Right atrium auricular region (tissue), 2 donors: ENCODE data around the gene NECAB2. TPM values are rescaled to one million over a fixed set of nuclear protein-coding genes. Genes with fewer than 3 reads are reported as not detected.

Experiments
- DNase-seq: peaks from one replicate; pipeline ENCODE4 v3.0.0-alpha.2; 2019; ENCODE audit warnings: low spot score
- H3K27ac ChIP-seq, 2 donors: fragments of 200-600 bp; sonication (generic); 1 replicate in 1 of 2; 2 replicates in 1 of 2; pipeline ENCODE4 v1.5.1; 2016 to 2019
- H3K27me3 ChIP-seq, 2 donors: fragments of 200-600 bp; sonication (generic); one replicate each; pipeline versions ENCODE4 v1.5.1 to v1.6.0; 2017 to 2019
- H3K36me3 ChIP-seq: fragments of 200-600 bp; sonication (generic); one replicate; pipeline ENCODE4 v1.5.1; 2016
- H3K4me1 ChIP-seq, 2 donors: fragments of 200-600 bp; sonication (generic); one replicate each; pipeline versions ENCODE4 v1.5.1 to v1.6.0; 2017 to 2019
- H3K4me3 ChIP-seq, 2 donors: fragments of 200-600 bp; sonication (generic); 1 replicate in 1 of 2; 2 replicates in 1 of 2; pipeline ENCODE4 v1.5.1; 2017 to 2019; ENCODE audit warnings: mild to moderate bottlenecking in 1 of 2, moderate library complexity in 1 of 2
- H3K9me3 ChIP-seq, 2 donors: fragments of 200-600 bp; sonication (generic); one replicate each; pipeline ENCODE4 v1.5.1; 2019
- total RNA-seq, 2 donors: library from RNA; depleted of rRNA; stranded (reverse); fragments of >200 nt; gene quantifications; one replicate each; pipeline ENCODE4 v1.1.0, GENCODE V29; 2016
- TF ChIP-seq, protein P1 (sequence below), 2 donors: fragments of 200-600 bp; sonication (generic); IDR thresholded peaks; one replicate each; pipeline ENCODE4 v1.5.1; 2019; ENCODE audit warnings: antibody characterized with exemption in 2 of 2

Gene NECAB2
- total RNA-seq, 2 donors from 2014 or later: 0.71 TPM; not detected in 1

DNA sequence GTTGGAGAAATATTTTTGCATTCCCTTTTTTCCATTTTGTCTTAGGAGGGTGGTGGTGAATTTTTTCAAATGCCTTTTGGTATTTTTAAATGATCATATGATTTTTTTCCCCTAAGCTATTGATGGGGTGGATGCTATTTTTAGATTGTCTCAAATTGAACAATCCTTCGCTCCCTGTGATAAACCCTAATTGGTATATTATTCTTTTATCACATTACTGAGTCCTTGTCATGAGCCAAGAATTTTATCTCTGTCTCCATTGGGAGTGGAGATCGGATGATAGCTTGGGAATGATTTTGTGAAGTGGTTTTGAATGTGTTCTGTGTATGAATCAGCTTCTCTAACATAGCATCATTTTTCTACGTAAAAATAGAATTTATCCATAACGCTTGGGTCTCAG lies 15.4 kb downstream of the NECAB2 start:
- Histone ChIP-seq H3K27me3 (no peaks in the 10 kb centered on the region), H3K4me3 (no peak overlapping the region), H3K9me3 (peaks cover 0 to 2% of the 10 kb centered on the region in 2 donors), H3K4me1 (peaks cover 0 to 4% of the 10 kb centered on the region in 2 donors), H3K36me3 (no peaks in the 10 kb centered on the region), H3K27ac (peak overlapping the region in 1 of 2 donors; percentile 32)
- DNase-seq: no peak
- TF ChIP-seq, protein P1, sequence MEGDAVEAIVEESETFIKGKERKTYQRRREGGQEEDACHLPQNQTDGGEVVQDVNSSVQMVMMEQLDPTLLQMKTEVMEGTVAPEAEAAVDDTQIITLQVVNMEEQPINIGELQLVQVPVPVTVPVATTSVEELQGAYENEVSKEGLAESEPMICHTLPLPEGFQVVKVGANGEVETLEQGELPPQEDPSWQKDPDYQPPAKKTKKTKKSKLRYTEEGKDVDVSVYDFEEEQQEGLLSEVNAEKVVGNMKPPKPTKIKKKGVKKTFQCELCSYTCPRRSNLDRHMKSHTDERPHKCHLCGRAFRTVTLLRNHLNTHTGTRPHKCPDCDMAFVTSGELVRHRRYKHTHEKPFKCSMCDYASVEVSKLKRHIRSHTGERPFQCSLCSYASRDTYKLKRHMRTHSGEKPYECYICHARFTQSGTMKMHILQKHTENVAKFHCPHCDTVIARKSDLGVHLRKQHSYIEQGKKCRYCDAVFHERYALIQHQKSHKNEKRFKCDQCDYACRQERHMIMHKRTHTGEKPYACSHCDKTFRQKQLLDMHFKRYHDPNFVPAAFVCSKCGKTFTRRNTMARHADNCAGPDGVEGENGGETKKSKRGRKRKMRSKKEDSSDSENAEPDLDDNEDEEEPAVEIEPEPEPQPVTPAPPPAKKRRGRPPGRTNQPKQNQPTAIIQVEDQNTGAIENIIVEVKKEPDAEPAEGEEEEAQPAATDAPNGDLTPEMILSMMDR (IDR thresholded peaks at IDR 0.05): no peak

DNA sequence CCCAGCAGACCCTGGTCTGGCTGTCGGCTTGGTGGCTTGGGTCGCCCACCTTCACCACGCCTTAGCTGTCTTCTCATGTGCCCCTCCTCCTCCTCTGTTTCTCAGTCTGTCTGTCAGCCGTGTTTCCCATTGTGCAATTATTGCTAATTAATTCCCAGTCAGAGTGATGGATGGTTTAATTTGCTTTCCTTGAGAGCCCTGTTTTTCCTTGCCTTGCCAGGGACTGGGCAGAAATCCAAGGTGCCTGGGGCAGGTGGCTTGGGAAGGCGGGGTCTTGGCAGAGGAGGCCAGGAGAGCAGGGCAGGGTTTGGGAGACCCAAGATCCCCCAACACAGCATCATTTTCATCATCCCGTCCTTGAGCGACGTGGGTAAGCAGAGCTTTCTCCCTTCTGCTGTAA lies 21.3 kb downstream of the NECAB2 start:
- Histone ChIP-seq H3K4me1 (peaks cover 0 to 16% of the 10 kb centered on the region in 2 donors), H3K36me3 (no peaks in the 10 kb centered on the region), H3K27me3 (no peaks in the 10 kb centered on the region), H3K27ac (no peak overlapping the region), H3K9me3 (no peaks in the 10 kb centered on the region), H3K4me3 (no peak overlapping the region)
- TF ChIP-seq, protein P1 (IDR thresholded peaks at IDR 0.05): no peak
- DNase-seq: no peak

DNA sequence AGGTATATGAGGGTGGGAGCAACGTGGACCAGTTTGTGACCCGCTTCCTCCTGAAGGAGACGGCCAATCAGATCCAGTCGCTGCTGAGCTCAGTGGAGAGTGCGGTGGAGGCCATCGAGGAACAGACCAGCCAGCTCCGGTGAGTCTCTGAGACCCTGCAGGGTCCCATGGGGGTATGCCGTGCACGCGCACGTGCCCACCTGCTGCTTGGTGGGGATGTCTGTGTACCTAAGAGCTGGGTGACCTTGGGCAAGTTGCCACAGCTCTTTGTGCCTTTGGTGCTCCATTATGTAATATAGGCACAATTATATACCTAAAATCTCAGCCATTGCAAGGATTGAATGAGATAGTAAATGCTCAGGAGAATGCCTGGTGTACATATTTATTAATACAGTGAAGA lies 22.4 kb downstream of the NECAB2 start:
- no peak overlapping the region for H3K4me3 ChIP-seq
- DNase-seq: no peak

DNA sequence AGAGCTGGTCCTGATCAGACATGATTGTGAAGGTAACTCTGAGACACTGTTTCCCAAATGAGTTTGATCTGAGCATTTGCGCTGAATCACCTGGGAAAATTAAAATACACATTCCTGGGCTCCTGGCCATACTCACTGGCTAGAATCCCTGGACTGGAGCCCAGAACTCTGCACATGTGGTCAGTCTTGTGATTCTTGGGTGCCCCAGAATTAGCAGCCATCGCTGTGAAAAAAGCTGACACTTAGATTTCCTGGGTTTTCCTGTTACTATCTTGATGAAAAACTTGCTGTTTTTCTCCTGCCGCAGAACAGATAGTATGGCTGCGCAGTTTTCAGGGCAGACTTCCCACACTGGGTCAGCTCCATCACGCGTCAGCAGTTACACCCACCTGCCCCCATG lies 24.6 kb downstream of the NECAB2 start:
- Histone ChIP-seq H3K27me3 (no peaks in the 10 kb centered on the region), H3K36me3 (no peaks in the 10 kb centered on the region), H3K4me1 (peaks cover 0 to 23% of the 10 kb centered on the region in 2 donors), H3K27ac (peak overlapping the region; percentile 5 to 48), H3K4me3 (no peak overlapping the region), H3K9me3 (no peaks in the 10 kb centered on the region)
- TF ChIP-seq, protein P1 (IDR thresholded peaks at IDR 0.05): no peak
- no peak for DNase-seq

More for the DNA sequence above, 22.4 kb downstream of the NECAB2 start:
- Histone ChIP-seq H3K27ac (no peak overlapping the region), H3K36me3 (no peaks in the 10 kb centered on the region), H3K4me1 (peaks cover 0 to 16% of the 10 kb centered on the region in 2 donors), H3K9me3 (no peaks in the 10 kb centered on the region), H3K27me3 (no peaks in the 10 kb centered on the region)
- TF ChIP-seq, protein P1 (IDR thresholded peaks at IDR 0.05): no peak

DNA sequence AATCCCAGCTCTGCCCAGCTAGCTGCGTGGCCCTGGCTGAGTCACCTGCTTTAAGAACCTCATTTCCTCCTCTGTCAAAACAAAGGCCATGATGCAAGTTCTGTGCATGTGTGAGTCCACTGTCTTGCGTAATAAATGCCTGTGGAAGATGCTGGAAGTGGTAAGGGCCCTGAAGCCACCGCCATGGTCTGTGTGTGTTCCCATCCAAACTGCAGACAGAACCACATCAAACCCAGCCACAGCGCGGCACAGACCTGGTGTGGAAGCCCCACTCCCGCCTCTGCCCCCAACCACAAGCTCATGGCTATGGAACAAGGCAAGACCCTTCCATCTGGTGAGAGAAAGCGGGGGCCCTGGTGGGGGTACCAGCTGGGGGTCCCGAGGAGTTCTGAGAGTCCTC lies 26.0 kb downstream of the NECAB2 start:
- Histone ChIP-seq H3K36me3 (no peaks in the 10 kb centered on the region), H3K27ac (no peak overlapping the region), H3K9me3 (no peaks in the 10 kb centered on the region), H3K4me1 (peaks cover 0 to 23% of the 10 kb centered on the region in 2 donors), H3K4me3 (no peak overlapping the region), H3K27me3 (no peaks in the 10 kb centered on the region)
- TF ChIP-seq, protein P1 (IDR thresholded peaks at IDR 0.05): no peak
- no peak for DNase-seq

DNA sequence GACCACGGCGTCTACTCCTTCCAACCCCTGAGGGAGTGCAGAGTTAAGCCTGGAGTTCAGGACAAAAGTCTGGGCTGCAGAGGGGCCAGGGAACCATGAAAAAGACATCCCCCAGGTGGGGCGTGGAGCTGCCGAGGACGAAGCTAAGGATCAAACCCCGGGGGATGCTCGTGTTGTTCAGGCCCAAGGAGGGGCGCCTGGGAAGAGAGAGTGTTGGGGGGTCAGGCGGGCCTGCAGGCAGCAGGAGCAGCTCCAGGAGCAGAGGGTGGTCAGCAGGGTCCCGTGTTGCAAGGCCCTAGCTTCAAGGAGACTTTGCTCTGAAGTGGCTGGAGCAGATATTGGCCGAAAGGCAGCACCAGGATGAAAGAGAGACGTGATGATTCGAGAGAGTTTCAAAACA lies 26.7 kb downstream of the NECAB2 start:
- no peaks in the 10 kb centered on the region for H3K36me3 ChIP-seq
- DNase-seq: no peak
- H3K27me3 ChIP-seq: no peaks in the 10 kb centered on the region
- H3K27ac ChIP-seq: no peak overlapping the region
- peaks cover 0 to 23% of the 10 kb centered on the region in 2 donors for H3K4me1 ChIP-seq
- no peaks in the 10 kb centered on the region for H3K9me3 ChIP-seq
- TF ChIP-seq, protein P1 (IDR thresholded peaks at IDR 0.05): no peak
- no peak overlapping the region for H3K4me3 ChIP-seq
